T-cell (primary cell): ENCODE measurements around the gene GAST. TPM values are rescaled to one million over a fixed set of nuclear protein-coding genes. Genes with fewer than 3 reads are reported as not detected.
A peak's percentile ranks its signal among the peaks of the same experiment; 100 is the strongest.

Experiments
- ATAC-seq, 4 experiments: fragments of 200-7000 bp in 3 of 4; fragments of 150-1000 bp in 1 of 4; cut with Tn5 transposase; replicated peaks in 1 of 4; 1 replicate in 3 of 4; 2 replicates in 1 of 4; pipeline ENCODE4 v1.10.0; 2021; ENCODE audit warnings: moderate library complexity in 3 of 4, mild to moderate bottlenecking in 2 of 4, moderate number of reproducible peaks in 1 of 4
- CTCF ChIA-PET, 2 donors: fragments of 300-600 bp; sonication (Branson Sonifier 250); formaldehyde crosslinking; loops; one replicate each; lab custom pipeline; 2022; ENCODE audit warnings: antibody characterized with exemption in 2 of 2; lab: Charles Lee
- POLR2A ChIA-PET, 2 donors: fragments of 300-600 bp; sonication (Branson Sonifier 250); formaldehyde crosslinking; loops; one replicate each; lab custom pipeline; 2022; ENCODE audit warnings: antibody characterized with exemption in 2 of 2; lab: Charles Lee
- DNase-seq, 35 experiments: peaks; one replicate each; pipeline versions ENCODE4 v3.0.0 to v3.0.0-alpha.2; 2013 to 2023
- H3K27ac ChIP-seq: one replicate; pipeline ENCODE4 v1.5.1; 2013; ENCODE audit warnings: low read length
- H3K27me3 ChIP-seq, 2 experiments: replicated peaks in 1 of 2; 1 replicate in 1 of 2; 2 replicates in 1 of 2; pipeline versions ENCODE4 v1.6.1 to v1.7.0; 2013; ENCODE audit warnings: low read length in 1 of 2, mixed read lengths in 1 of 2; ENCODE audit not compliant: control insufficient read depth in 2 of 2, insufficient read depth in 2 of 2; ENCODE audit errors: extremely low read depth in 1 of 2
- H3K36me3 ChIP-seq, 2 donors: 1 replicate in 1 of 2; 2 replicates in 1 of 2; pipeline versions ENCODE4 v1.6.1 to v1.7.0; 2013; ENCODE audit warnings: low read length in 1 of 2; ENCODE audit not compliant: control insufficient read depth in 2 of 2, insufficient read depth in 1 of 2; ENCODE audit errors: extremely low read depth in 1 of 2
- H3K4me1 ChIP-seq, 2 experiments: 1 replicate in 1 of 2; 2 replicates in 1 of 2; pipeline versions ENCODE4 v1.6.1 to v1.7.0; 2013; ENCODE audit warnings: low read length in 2 of 2, mixed read lengths in 1 of 2; ENCODE audit not compliant: insufficient read depth in 2 of 2, control insufficient read depth in 1 of 2; ENCODE audit errors: extremely low read depth in 1 of 2
- H3K4me3 ChIP-seq, 2 donors: 1 replicate in 1 of 2; 2 replicates in 1 of 2; pipeline versions ENCODE4 v1.5.1 to v1.7.0; 2013; ENCODE audit warnings: mild to moderate bottlenecking in 2 of 2, low read length in 1 of 2, moderate library complexity in 1 of 2; ENCODE audit not compliant: control insufficient read depth in 1 of 2; ENCODE audit errors: extremely low read depth in 1 of 2
- H3K9me3 ChIP-seq: 2 replicates; pipeline ENCODE4 v1.7.0; 2013
- H3K27ac Mint-ChIP-seq, 2 donors: one replicate each; pipeline ENCODE4 v1.8.0; 2020 to 2021; ENCODE audit warnings: mild to moderate bottlenecking in 2 of 2, mixed read lengths in 2 of 2
- H3K27me3 Mint-ChIP-seq, 2 donors: one replicate each; pipeline ENCODE4 v1.8.0; 2021 to 2022; ENCODE audit warnings: mixed read lengths in 2 of 2
- H3K36me3 Mint-ChIP-seq: one replicate; pipeline ENCODE4 v1.8.0; 2021; ENCODE audit warnings: mixed read lengths
- H3K4me1 Mint-ChIP-seq, 3 donors: one replicate each; pipeline ENCODE4 v1.8.0; 2020 to 2022; ENCODE audit warnings: mixed read lengths in 3 of 3, mild to moderate bottlenecking in 1 of 3
- H3K4me3 Mint-ChIP-seq, 3 donors: one replicate each; pipeline ENCODE4 v1.8.0; 2020 to 2022; ENCODE audit warnings: mild to moderate bottlenecking in 3 of 3, mixed read lengths in 3 of 3, moderate library complexity in 3 of 3
- H3K9me3 Mint-ChIP-seq, 3 donors: one replicate each; pipeline ENCODE4 v1.8.0; 2020 to 2022; ENCODE audit warnings: mixed read lengths in 3 of 3
- WGBS: methylation state at CpG from one replicate; pipeline ENCODE4 v1.1.5; 2013; ENCODE audit warnings: missing lambda C conversion rate; ENCODE audit not compliant: insufficient coverage; 5-methylcytosine and 5-hydroxymethylcytosine counted together
- total RNA-seq, 35 experiments: library from RNA in 6 of 35; stranded (reverse) in 6 of 35; fragments of 120-200 nt in 1 of 35; gene quantifications; one replicate each; pipeline versions ENCODE4 v1.2.1 to v1.2.4 and lab custom pipeline; 2013 to 2026

Gene GAST
- total RNA-seq, 5 donors from 2014 or later (not counting 1 experiment from before 2014, with no cell fraction given) = not detected

DNA sequence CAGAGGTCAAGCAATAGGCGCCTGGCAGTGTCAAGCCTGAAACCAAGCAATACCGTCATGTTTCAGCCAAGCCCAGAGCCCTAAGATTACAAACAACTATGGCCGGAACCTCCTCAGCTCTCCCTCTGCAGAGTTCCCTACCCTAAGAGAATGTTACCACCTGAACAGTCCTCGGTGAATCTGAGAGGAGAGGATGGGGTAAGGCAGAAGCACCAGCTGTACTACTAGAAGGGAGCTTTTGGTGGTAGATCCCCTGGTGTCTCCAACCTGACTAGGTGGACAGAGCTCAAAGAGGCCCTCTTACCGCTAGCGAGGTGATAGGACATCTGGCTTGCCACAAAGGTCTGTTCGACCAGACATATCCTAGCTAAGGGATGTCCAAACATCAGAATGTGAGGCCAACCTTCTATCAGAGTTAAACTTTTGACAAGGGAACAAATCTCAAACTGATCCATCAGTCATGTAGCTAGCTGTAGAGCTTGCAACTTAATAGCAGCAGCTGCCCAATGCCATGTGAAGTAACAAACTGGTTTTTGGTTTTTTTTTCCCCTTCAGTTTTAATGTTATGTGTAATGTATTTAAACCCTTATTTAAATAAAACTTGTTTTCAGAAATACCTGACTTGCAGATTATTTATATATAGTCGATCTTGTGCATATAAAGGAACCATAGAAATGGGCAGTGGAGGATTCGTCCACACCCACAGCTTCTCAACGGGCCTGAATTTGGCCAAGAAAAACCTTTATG lies 20.9 kb upstream of the GAST start:
- peak overlapping the region; percentile 65 to 99 for H3K27ac Mint-ChIP-seq
- Histone ChIP-seq H3K9me3 (no peaks in the 10 kb centered on the region), H3K36me3 (peaks cover 18 to 59% of the 10 kb centered on the region in 2 donors), H3K27ac (peak overlapping the region; percentile 98), H3K4me3 (no peak overlapping the region), H3K4me1 (peaks cover 19 to 31% of the 10 kb centered on the region in 2 experiments), H3K27me3 (no peaks in the 10 kb centered on the region)
- CTCF ChIA-PET = interaction anchor here in 1 of 2 donors (0.7 to 5.4 kb wide), 4 partner anchors 12 to 1071 kb away, joined by 3 to 60 read pairs (median 8); no protein-coding TSS in a partner anchor
- H3K36me3 Mint-ChIP-seq = peaks cover 39% of the 10 kb centered on the region
- peaks cover 50 to 52% (median 52%) of the 10 kb centered on the region in 3 donors for H3K4me1 Mint-ChIP-seq
- 94% methylated on average over 5 of the region's 10 CpGs for WGBS
- DNase-seq (peak in 7 of 35 experiments; percentile 10 to 53 (median 19)), ATAC-seq (no peak)
- POLR2A ChIA-PET = interaction anchor here (0.5 to 4.8 kb wide), 12 partner anchors 11 to 1689 kb away, joined by 3 to 108 read pairs (median 6); partner anchors contain the start of gene ODAD4 (in 1 of the 2)
- H3K9me3 Mint-ChIP-seq = no peaks in the 10 kb centered on the region
- peak overlapping the region; percentile 94 to 97 (median 95) for H3K4me3 Mint-ChIP-seq
- H3K27me3 Mint-ChIP-seq = no peaks in the 10 kb centered on the region

GRCh38 chr17:41692722-41693521 lies 19.2 kb upstream of the GAST start:
- DNase-seq (peak in 3 of 35 experiments; percentile 16 to 43 (median 34)), ATAC-seq (no peak)
- Histone ChIP-seq H3K4me3 (no peak overlapping the region), H3K27ac (no peak overlapping the region), H3K9me3 (no peaks in the 10 kb centered on the region), H3K27me3 (no peaks in the 10 kb centered on the region), H3K36me3 (peaks cover 18 to 59% of the 10 kb centered on the region in 2 donors), H3K4me1 (peaks cover 16 to 25% of the 10 kb centered on the region in 2 experiments)
- Mint-ChIP-seq H3K4me3 (peak overlapping the region in 2 of 3 donors; percentile 18 to 24), H3K27me3 (no peaks in the 10 kb centered on the region), H3K36me3 (peaks cover 39% of the 10 kb centered on the region), H3K27ac (peak overlapping the region; percentile 42 to 81), H3K4me1 (peaks cover 47 to 52% (median 47%) of the 10 kb centered on the region in 3 donors), H3K9me3 (no peaks in the 10 kb centered on the region)
- 100% methylated on average over 6 of the region's 11 CpGs for WGBS
- ChIA-PET CTCF (interaction anchor here in 1 of 2 donors (0.5 to 5.4 kb wide), 5 partner anchors 13 to 689 kb away, joined by 3 to 60 read pairs (median 5); no protein-coding TSS in a partner anchor), POLR2A (interaction anchor here in 1 of 2 donors (0.6 kb wide), 4 partner anchors 17 to 1252 kb away, joined by 3 to 4 read pairs (median 4); no protein-coding TSS in a partner anchor)

- no peaks in the 10 kb centered on the region for H3K9me3 ChIP-seq
- H3K27ac Mint-ChIP-seq = peak overlapping the region in 1 of 2 donors; percentile 6
- peak in 1 of 4 experiments; percentile 7 for ATAC-seq
- peaks cover 5 to 20% of the 10 kb centered on the region in 2 experiments for H3K4me1 ChIP-seq
- peak overlapping the region in 1 of 3 donors; percentile 39 for H3K4me3 Mint-ChIP-seq
- H3K4me1 Mint-ChIP-seq = peaks cover 35 to 38% (median 36%) of the 10 kb centered on the region in 3 donors
- H3K27me3 Mint-ChIP-seq = no peaks in the 10 kb centered on the region
- peaks cover 18 to 51% of the 10 kb centered on the region in 2 donors for H3K36me3 ChIP-seq
- 97% methylated on average over 5 of the region's 7 CpGs for WGBS
- no peaks in the 10 kb centered on the region for H3K27me3 ChIP-seq
- ChIA-PET CTCF (interaction anchor here in 1 of 2 donors (1.2 to 1.5 kb wide), 2 partner anchors 16 to 30 kb away, joined by 3 to 14 read pairs; no protein-coding TSS in a partner anchor), POLR2A (no interaction called here)
- DNase-seq = no peak
- no peaks in the 10 kb centered on the region for H3K9me3 Mint-ChIP-seq
- peaks cover 32% of the 10 kb centered on the region for H3K36me3 Mint-ChIP-seq
- H3K4me3 ChIP-seq = no peak overlapping the region
- no peak overlapping the region for H3K27ac ChIP-seq
Measured at GRCh38 chr17:41695134-41695661, 16.9 kb upstream of the GAST start.

DNA sequence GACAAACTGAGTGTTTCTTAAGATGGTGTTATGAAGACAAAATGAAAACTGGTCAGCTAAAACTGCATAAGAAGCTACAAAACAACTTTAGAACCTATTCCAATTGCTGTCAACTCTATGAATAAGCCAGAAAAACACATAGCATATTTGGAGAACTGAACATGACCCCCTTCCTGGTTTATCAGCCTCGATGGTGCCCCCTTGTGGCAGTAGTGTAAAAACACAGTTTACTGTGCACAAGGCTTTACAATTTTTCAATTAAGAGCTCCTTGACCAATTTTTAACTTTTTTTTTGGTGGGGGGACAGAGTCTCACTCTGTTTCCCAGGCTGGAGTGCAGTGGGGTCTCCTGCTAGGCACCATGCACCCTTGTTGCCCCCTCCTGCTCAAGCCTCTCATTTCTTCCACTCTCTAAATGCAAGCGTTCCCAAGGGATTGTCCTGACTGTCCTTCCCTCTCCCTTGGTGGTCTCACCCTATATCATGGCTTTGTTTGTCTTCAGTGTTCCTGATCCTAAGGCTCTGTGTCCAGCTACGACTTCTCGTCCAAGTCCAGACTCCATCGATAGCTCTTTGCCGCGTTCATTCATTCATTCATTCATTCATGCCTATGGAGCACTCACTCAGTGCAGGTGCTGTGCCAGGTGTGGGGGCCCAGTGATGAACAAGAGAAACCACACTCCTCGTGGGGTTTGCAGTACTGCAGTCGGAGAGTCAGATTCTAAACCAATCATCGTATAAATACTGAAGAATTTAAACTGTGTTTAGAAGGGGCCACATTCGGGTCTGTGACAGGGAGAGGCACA lies 16.0 kb upstream of the GAST start:
- no peaks in the 10 kb centered on the region for H3K9me3 ChIP-seq
- ChIA-PET POLR2A (interaction anchor here (0.5 to 1.0 kb wide), 4 partner anchors 16 to 234 kb away, joined by 3 to 8 read pairs (median 4); partner anchors contain the start of gene ODAD4 (in 1 of the 2)), CTCF (interaction anchor here (0.5 to 1.5 kb wide), 13 partner anchors 9 to 1882 kb away, joined by 3 to 14 read pairs (median 4); no protein-coding TSS in a partner anchor)
- DNase-seq (peak; percentile 39 to 95 (median 69)), ATAC-seq (peak; percentile 21 to 66 (median 52))
- H3K27me3 ChIP-seq = no peaks in the 10 kb centered on the region
- Mint-ChIP-seq H3K27ac (peak overlapping the region; percentile 23 to 76), H3K4me1 (peaks cover 30 to 32% (median 30%) of the 10 kb centered on the region in 3 donors), H3K27me3 (no peaks in the 10 kb centered on the region), H3K4me3 (peak overlapping the region in 1 of 3 donors; percentile 39), H3K9me3 (no peaks in the 10 kb centered on the region), H3K36me3 (peaks cover 23% of the 10 kb centered on the region)
- peaks cover 15 to 41% of the 10 kb centered on the region in 2 donors for H3K36me3 ChIP-seq
- no peak overlapping the region for H3K27ac ChIP-seq
- WGBS = 100% methylated on average over 1 of the region's 11 CpGs
- no peak overlapping the region for H3K4me3 ChIP-seq
- peaks cover 0 to 12% of the 10 kb centered on the region in 2 experiments for H3K4me1 ChIP-seq

- H3K27ac Mint-ChIP-seq = no peak overlapping the region
- no peak overlapping the region for H3K4me3 Mint-ChIP-seq
- no peaks in the 10 kb centered on the region for H3K27me3 Mint-ChIP-seq
- ChIA-PET POLR2A (interaction anchor here in 1 of 2 donors (1.2 kb wide), 1 partner anchor 9 kb away, joined by 3 read pairs; no protein-coding TSS in a partner anchor), CTCF (no interaction called here)
- WGBS = 43% methylated on average over 4 of the region's 6 CpGs
- Histone ChIP-seq H3K36me3 (peaks cover 15 to 29% of the 10 kb centered on the region in 2 donors), H3K9me3 (no peaks in the 10 kb centered on the region), H3K4me3 (no peak overlapping the region), H3K27ac (no peak overlapping the region), H3K4me1 (peaks cover 0 to 5% of the 10 kb centered on the region in 2 experiments), H3K27me3 (peaks cover 0 to 2% of the 10 kb centered on the region in 2 experiments)
- H3K4me1 Mint-ChIP-seq = peaks cover 22 to 26% (median 23%) of the 10 kb centered on the region in 3 donors
- peaks cover 13% of the 10 kb centered on the region for H3K36me3 Mint-ChIP-seq
- ATAC-seq (peak in 1 of 4 experiments; percentile 7), DNase-seq (no peak)
- no peaks in the 10 kb centered on the region for H3K9me3 Mint-ChIP-seq
Measured at GRCh38 chr17:41697122-41697962, 14.8 kb upstream of the GAST start.
